ENCODE results near the gene LRRN3. TPM values are rescaled to one million over a fixed set of nuclear protein-coding genes. Genes with fewer than 3 reads are reported as not detected.

The LRRN3 gene
- total and polyA plus RNA-seq, 10 of the 15 experiments (the other 5 are each of a cell fraction or from before 2014, with no cell fraction given) = 0.02 to 0.24 (median 0.11) TPM; not detected in 3

- no peak for FAIRE-seq
- no peaks in the 10 kb centered on the region for H3K27me3 ChIP-seq (replicated peaks in 1 of 2; ENCODE audit: control insufficient read depth in 2 of 2, insufficient read depth in 2 of 2, low read length in 1 of 2)
- POLR2A ChIA-PET = no interaction called here
- no peaks in the 10 kb centered on the region for H3K4me1 ChIP-seq (ENCODE audit: control insufficient read depth, insufficient read depth, low read length)
- RAD21 ChIA-PET (ENCODE audit: unreplicated experiment) = interaction anchor here (0.7 kb wide), 1 partner anchor 110 kb away, joined by 4 read pairs; no protein-coding TSS in a partner anchor
- no peaks in the 10 kb centered on the region for H3K36me3 ChIP-seq (ENCODE audit: control insufficient read depth in 2 of 2, insufficient read depth in 2 of 2, low read length in 1 of 2)
- no peak overlapping the region for H3K4me2 ChIP-seq (ENCODE audit: control insufficient read depth, insufficient read depth)
- H4K20me1 ChIP-seq (ENCODE audit: control insufficient read depth, insufficient read depth) = no peaks in the 10 kb centered on the region
- H3K9me3 ChIP-seq (replicated peaks; ENCODE audit: control insufficient read depth, insufficient read depth, low read length) = no peaks in the 10 kb centered on the region
- CTCF ChIA-PET = interaction anchor here (1.2 kb wide), 1 partner anchor 570 kb away, joined by 4 read pairs; no protein-coding TSS in a partner anchor
- no peak for ATAC-seq
- 93% methylated on average over 1 of the region's 1 CpG for WGBS (ENCODE audit: insufficient coverage, insufficient replicate concordance, low lambda C conversion rate, missing lambda C conversion rate)
- H2AFZ ChIP-seq (ENCODE audit: control insufficient read depth, low read depth, low read length) = no peak overlapping the region
- intact Hi-C loops (cut with micrococcal nuclease; ENCODE audit: unreplicated experiment) = no loop called here
- no peak for TF ChIP-seq CREB1 (IDR thresholded peaks at IDR 0.05; ENCODE audit: low read depth)
- no peak for TF ChIP-seq STAT3 (IDR thresholded peaks at IDR 0.05; ENCODE audit: low read depth, low read length)
- no peak for TF ChIP-seq NBN (IDR thresholded peaks at IDR 0.05)
- no TSS peak for BruUV-seq (replicated peaks)
- in situ Hi-C loops (cut with MboI) = no loop called here
- no peak for DNase-seq (ENCODE audit: low read depth, low spot score)
- H3K4me3 ChIP-seq = no peak overlapping the region
- SMC1A ChIA-PET (ENCODE audit: uncharacterized antibody, unreplicated experiment) = interaction anchor here (0.9 to 1.1 kb wide), 2 partner anchors 19 to 189 kb away, joined by 3 read pairs; no protein-coding TSS in a partner anchor
- no peak overlapping the region for H3K27ac ChIP-seq (ENCODE audit: control insufficient read depth, insufficient read depth)
- no peak overlapping the region for H3K9ac ChIP-seq (ENCODE audit: control insufficient read depth, insufficient read depth, low read length)
- H3K79me2 ChIP-seq (ENCODE audit: control insufficient read depth, insufficient read depth, low read length) = no peaks in the 10 kb centered on the region
Measured at GRCh38 chr7:111164442-111164841, 73.5 kb downstream of the LRRN3 start.

GRCh38 chr7:111168182-111168581 is 77.3 kb downstream of the LRRN3 start:
- no peak overlapping the region for H3K9ac ChIP-seq (ENCODE audit: control insufficient read depth, insufficient read depth, low read length)
- RAD21 ChIA-PET (ENCODE audit: unreplicated experiment) = no interaction called here
- FAIRE-seq (no peak), ATAC-seq (no peak), DNase-seq (ENCODE audit: low read depth, low spot score) (no peak)
- H3K4me2 ChIP-seq (ENCODE audit: control insufficient read depth, insufficient read depth) = no peak overlapping the region
- POLR2A ChIA-PET = no interaction called here
- H3K4me3 ChIP-seq = no peak overlapping the region
- no peak for TF ChIP-seq PAX8 (IDR thresholded peaks at IDR 0.05)
- no peak for TF ChIP-seq BCLAF1 (IDR thresholded peaks at IDR 0.05)
- TF ChIP-seq RAD21 (IDR thresholded peaks at IDR 0.05; ENCODE audit: insufficient read depth, low read depth, low read length) = no peak
- TF ChIP-seq ASH2L (IDR thresholded peaks at IDR 0.05; ENCODE audit: borderline replicate concordance, low read depth) = no peak
- no peak for TF ChIP-seq SIN3A (IDR thresholded peaks at IDR 0.05; ENCODE audit: low read depth, low read length)
- TF ChIP-seq, protein P1, sequence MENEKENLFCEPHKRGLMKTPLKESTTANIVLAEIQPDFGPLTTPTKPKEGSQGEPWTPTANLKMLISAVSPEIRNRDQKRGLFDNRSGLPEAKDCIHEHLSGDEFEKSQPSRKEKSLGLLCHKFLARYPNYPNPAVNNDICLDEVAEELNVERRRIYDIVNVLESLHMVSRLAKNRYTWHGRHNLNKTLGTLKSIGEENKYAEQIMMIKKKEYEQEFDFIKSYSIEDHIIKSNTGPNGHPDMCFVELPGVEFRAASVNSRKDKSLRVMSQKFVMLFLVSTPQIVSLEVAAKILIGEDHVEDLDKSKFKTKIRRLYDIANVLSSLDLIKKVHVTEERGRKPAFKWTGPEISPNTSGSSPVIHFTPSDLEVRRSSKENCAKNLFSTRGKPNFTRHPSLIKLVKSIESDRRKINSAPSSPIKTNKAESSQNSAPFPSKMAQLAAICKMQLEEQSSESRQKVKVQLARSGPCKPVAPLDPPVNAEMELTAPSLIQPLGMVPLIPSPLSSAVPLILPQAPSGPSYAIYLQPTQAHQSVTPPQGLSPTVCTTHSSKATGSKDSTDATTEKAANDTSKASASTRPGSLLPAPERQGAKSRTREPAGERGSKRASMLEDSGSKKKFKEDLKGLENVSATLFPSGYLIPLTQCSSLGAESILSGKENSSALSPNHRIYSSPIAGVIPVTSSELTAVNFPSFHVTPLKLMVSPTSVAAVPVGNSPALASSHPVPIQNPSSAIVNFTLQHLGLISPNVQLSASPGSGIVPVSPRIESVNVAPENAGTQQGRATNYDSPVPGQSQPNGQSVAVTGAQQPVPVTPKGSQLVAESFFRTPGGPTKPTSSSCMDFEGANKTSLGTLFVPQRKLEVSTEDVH (IDR thresholded peaks at IDR 0.05; ENCODE audit: low read depth, partially characterized antibody) = no peak
- no peak for TF ChIP-seq SP1 (IDR thresholded peaks at IDR 0.05; ENCODE audit: low read depth, low read length)
- TF ChIP-seq CEBPB (IDR thresholded peaks at IDR 0.05; ENCODE audit: borderline replicate concordance in 1 of 2, low read depth in 2 of 2, low read length in 2 of 2) = no peak
- no peak for TF ChIP-seq POLR2AphosphoS2 (IDR thresholded peaks at IDR 0.05; ENCODE audit: low read depth, low read length)
- TF ChIP-seq ATF7 (IDR thresholded peaks at IDR 0.05; ENCODE audit: low read depth) = no peak
- TF ChIP-seq RB1 (IDR thresholded peaks at IDR 0.05; ENCODE audit: borderline replicate concordance) = no peak
- CTCF ChIA-PET = interaction anchor here (0.7 to 1.3 kb wide), 2 partner anchors 11 to 25 kb away, joined by 4 read pairs; no protein-coding TSS in a partner anchor
- no peaks in the 10 kb centered on the region for H3K4me1 ChIP-seq (ENCODE audit: control insufficient read depth, insufficient read depth, low read length)
- no TSS peak for BruUV-seq (replicated peaks)
- H3K79me2 ChIP-seq (ENCODE audit: control insufficient read depth, insufficient read depth, low read length) = no peaks in the 10 kb centered on the region
- H3K27ac ChIP-seq (ENCODE audit: control insufficient read depth, insufficient read depth) = no peak overlapping the region
- no peaks in the 10 kb centered on the region for H3K36me3 ChIP-seq (ENCODE audit: control insufficient read depth in 2 of 2, insufficient read depth in 2 of 2, low read length in 1 of 2)
- H3K27me3 ChIP-seq (replicated peaks in 1 of 2; ENCODE audit: control insufficient read depth in 2 of 2, insufficient read depth in 2 of 2, low read length in 1 of 2) = no peaks in the 10 kb centered on the region
- H4K20me1 ChIP-seq (ENCODE audit: control insufficient read depth, insufficient read depth) = no peaks in the 10 kb centered on the region
- in situ Hi-C loops (cut with MboI) = no loop called here
- SMC1A ChIA-PET (ENCODE audit: uncharacterized antibody, unreplicated experiment) = interaction anchor here (1.1 to 1.7 kb wide), 2 partner anchors 9 to 30 kb away, joined by 3 to 6 read pairs; no protein-coding TSS in a partner anchor
- intact Hi-C loops (cut with micrococcal nuclease; ENCODE audit: unreplicated experiment) = no loop called here
- 76% methylated on average over 2 of the region's 2 CpGs for WGBS (ENCODE audit: insufficient coverage, insufficient replicate concordance, low lambda C conversion rate, missing lambda C conversion rate)
- H2AFZ ChIP-seq (ENCODE audit: control insufficient read depth, low read depth, low read length) = no peak overlapping the region
- H3K9me3 ChIP-seq (replicated peaks; ENCODE audit: control insufficient read depth, insufficient read depth, low read length) = no peaks in the 10 kb centered on the region

All from GM12878 (cell line).